SW 1271 (cell line): Measurements from ENCODE around the gene ZNF148.
A peak's percentile ranks its signal among the peaks of the same experiment; 100 is the strongest.

Experiments
- DNase-seq, 2 experiments: peaks; one replicate each; lab custom pipeline; 2025; lab: John Stamatoyannopoulos, UW

ZNF148 gene

DNA sequence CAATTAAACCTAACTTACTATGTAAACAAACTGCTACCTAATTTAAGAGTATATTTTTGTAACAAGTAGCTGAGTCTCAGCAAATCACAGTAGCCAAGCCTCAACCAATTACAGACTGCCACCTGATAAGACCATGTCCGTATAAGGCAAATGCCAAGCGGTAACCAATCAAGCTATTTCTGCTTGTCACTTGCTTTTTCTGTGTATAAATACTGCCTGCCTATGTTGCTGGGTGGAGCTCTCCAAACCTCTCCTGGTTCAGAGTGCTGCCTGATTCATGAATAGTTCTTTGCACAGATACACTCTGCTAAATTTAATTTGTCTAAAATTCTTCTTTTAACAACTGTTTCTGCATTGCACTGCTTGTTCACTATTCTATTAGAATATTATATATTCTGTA lies 42.6 kb downstream of the ZNF148 start:
- DNase-seq: no peak

DNA sequence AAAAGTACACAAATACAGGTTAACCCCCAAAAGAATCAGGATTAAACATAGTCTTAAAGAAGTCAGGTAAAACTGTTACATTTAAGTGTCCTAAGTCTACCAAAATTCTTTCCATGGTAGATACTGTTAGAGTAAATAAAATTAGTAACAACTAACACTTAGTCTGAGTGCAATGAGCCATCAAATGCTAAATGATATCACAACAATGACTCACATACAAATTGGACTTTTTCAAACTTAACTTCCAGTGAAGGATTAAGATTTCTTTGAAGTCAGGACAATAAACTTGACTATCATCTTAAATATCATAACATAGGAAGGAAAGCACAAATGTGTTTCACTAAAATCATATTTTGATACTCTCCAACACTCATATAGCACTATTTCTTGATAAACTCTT lies 43.9 kb downstream of the ZNF148 start:
- DNase-seq: no peak

DNA sequence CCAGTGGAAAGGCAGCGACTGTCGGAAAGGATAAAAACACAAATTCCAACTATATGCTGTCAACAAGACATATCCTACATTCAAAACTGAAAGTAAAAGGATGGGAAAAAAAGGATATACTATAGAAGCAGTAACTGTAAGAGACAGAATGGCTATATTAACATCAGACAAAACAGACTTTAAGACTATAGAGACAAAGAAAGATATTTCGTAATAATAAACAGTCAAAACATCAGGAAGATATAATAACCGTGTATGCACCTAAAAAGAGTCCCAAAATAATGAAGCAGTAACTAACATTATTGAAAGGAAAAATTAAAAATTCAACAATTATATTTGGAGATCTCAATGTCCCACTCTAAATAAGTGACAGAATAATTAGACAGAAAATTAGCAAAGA lies 48.2 kb downstream of the ZNF148 start:
- DNase-seq: no peak

DNA sequence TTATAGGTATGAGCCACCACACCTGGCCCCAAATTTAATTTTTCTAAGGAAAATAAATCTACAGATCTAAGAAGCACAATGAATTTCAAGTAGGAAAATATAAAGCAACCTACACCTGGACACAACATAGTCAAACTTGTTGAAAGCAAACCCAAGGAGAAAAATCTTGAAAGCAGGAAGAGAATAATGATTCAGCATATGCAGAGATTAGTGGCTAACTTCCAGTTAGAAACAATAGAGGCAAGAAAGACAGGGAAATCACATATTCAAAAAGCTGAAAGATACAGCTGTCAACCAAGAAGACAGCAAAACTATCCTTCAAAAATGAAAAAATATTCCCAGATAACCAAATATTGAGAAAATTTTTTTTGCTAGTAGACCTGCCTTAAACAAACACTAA lies 49.4 kb downstream of the ZNF148 start:
- no peak for DNase-seq

DNA sequence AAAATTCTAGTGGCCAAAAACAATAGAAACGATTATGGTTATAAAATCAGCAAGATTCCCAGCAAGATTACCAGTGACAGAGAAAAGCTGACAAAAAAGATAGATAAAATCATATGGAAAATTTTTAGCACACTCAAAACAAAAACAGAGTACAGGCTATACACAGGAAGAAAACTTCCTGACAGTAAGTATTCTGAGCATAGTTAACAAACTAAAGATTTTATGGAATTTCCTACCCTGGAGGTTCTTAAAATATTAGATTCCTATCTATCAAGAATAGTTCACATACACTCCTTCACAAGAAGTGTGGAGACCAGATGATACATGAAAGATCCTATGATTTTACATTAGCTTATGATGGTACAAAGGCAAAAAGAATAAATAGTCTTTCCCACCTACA lies 50.8 kb downstream of the ZNF148 start:
- no peak for DNase-seq

DNA sequence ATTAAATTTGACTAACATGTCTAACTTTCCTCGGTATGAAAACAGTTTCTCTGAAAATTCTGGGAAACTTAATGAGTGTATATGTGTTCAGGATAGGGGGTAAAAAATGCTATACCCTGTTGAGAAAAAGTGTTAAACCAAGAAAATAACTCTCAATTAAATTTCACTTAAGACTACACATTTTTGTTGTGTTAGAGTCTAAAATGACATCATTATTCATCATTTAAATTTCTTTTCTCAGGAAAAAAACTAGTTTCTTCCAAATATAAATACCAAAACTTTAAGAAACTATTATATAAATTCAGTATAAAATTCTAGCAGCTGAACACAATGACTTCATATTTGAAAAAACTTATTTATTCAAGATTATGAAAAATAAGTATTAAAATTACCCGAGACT lies 52.2 kb downstream of the ZNF148 start:
- DNase-seq: no peak

DNA sequence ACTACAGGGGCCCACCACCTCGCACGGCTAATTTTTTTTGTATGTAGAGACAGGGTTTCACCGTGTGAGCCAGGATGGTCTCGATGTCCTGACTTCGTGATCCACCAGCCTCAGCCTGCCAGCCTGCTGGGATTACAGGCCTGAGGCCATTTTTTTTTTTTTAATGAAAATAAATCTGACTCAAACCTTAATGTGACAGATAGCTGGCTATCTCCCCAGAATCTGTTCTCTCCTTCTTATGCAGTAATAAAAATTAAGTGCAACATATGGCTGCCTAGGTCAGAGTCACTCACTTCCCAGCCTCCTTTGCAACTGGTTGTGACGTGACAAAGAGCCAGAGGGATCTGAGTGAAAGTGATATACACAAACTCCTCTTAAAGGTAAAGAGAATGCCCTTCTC lies 53.0 kb downstream of the ZNF148 start:
- no peak for DNase-seq

DNA sequence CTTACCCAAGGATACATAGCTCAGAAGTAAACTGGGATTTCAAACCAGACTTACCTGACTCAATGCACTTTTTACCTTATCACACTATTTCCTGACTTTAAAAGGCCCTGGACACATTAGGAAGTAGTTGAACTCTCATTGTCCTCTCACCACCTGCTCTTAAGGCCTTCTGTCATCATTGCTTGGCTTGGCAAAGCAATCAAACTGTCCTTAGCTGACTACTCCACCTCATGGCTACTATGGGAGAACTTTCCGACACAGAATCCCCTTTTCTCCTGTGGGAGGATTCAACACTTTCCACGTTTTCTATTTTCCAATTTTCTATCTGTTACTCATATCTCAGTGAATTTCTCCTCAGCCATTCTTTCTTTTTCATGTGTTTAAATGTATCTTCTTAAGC lies 55.4 kb downstream of the ZNF148 start:
- no peak for DNase-seq

DNA sequence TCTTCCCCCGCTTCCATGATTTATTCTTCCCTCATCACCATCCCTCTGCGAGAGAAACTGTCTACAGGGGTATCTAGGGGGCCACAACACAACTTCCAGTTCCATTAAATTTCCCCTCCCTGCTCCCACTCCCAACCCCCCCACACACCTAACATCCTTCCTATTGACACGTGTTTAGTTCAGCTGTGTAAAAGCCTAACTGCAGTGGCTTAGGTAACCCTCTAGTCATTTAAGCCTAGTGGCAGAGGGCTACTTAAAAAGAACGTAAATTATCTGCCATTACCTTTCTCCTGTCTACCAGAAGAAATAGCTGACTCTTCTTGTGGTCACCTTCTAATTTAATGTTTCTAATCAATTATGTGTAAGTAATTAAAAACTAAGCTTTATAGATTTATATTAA lies 56.3 kb downstream of the ZNF148 start:
- DNase-seq: no peak

DNA sequence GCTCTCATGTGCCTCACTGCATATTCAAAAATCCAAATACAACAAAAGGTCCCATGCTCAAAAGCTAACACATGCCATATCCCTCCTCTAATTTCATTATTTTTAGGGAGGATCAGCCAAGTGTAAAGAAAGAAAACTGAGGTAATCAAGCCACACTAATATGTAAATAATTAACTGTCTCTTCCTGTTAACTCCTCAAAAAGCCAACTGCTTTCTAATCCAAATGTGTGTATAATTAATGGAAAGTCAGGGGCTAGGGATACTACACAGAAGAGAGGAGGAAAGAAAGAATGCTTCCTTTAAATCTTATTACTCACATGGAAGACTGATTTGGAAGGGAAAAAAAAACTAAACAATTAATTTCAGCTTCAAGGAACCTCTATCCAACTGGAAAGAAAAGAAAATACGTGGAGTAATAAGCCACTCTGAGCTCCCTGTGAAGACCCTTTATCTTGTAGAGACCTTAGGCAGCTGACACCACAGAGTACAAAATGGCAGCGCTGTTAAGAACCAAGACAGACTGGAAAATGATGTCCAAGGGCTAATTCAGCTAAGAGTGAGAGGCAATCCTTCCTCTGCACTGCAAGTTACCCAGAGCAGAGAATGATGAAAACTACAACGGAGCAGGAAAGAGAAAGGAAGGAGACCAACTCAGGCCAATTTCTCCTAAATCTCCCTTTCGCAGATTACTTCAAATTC lies 56.8 kb downstream of the ZNF148 start:
- no peak for DNase-seq

DNA sequence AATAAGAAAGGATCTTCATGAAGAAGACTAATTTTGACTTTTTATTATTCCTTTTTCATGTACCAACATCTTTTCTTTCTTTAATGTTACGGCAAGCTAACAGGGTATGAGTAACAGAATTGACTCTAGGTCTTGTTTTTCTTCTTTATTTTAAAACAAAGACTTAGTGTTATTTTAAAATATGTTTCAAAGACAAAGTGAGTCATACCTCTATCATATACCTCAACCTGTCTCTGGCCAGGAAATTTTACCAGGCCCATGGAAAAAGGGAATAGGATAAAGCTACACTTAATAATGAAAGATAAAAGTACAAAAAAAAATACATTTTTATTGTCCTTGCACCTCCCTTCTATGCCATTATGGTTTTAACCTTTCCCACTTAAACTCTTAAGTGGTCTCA lies 57.4 kb downstream of the ZNF148 start:
- DNase-seq: no peak

DNA sequence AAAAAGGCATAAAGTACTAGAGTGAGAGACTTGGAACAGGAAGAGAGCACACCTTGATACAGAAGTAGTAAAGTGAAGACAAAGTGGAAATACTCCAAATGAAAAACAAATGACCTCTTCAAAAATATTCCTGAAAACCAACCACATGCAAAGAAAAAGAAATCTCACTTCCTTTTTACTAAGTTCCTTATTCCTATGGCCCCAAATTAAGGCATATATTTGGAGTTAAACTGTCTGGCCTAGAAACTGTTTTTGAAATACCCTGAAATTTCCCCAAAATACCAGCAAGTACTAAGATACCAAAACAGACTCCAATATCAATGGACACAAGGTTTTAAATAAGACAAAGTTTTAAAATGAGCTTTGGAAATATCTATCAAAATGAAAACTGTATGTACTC lies 58.2 kb downstream of the ZNF148 start:
- no peak for DNase-seq

DNA sequence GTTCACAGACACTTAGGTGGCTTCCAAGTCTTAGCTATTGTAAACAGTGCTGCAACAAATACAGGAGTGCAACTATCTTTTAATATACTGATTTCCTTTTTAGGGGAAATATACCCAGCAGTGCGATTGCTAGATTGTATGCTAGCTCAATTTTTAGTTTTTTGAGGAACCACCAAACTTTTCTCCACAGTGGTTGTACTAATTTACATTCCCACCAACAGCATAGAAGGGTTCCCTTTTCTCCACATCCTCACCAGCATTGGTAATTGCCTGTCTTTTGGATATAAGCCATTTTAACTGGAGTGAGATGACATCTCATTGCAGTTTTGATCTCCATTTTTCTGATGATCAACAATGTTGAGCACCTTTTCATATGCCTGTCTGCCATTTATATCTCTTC lies 58.9 kb downstream of the ZNF148 start:
- DNase-seq: no peak

DNA sequence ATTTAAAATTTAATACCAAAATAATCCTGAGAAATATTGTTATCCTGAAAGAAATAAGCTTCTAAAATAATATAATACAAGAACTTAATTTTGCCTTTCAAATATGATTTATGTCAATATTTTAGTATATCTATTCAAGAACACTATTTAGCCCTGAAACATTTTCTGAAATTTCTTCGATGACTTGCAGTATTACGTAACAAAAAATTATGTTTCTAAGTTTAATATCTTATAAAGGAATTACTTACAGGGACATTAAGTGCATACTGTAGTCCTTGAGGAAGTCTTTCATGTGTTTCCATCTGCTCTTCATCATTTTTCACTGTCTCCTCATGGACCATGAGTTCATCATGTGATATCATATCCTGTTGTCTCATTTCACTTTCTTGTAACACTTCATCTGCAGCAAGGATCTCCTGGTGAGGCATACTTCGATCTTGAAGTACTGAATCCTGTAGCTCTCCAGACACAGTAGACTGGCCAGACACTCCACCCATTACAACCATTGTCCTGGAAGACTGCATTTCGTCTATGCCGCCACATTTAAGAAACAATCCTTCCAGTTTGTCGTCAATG lies 62.0 kb downstream of the ZNF148 start:
- DNase-seq: peak in 1 of 2 experiments; percentile 17

DNA sequence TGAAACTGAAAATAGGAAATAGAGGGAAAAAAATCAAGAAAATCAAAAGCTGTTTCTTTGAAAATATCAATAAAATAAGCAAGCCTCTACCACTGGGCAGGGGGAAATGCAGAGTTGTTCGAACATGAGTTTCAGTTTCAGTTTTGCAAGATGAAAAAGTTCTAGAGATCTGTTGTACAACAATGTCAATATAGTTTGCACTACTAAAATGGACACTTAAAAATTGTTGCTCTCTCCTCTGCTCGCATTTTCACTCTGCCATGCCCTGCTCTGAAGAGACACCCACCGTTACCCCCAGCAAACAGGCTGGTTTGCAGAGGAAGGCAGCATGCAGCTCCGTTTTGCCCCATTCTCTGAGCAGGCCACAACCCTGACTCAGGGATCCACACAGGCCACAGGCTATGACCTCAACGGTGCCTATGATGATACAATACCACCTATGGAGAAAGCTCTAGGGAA lies 64.5 kb downstream of the ZNF148 start:
- DNase-seq: no peak

DNA sequence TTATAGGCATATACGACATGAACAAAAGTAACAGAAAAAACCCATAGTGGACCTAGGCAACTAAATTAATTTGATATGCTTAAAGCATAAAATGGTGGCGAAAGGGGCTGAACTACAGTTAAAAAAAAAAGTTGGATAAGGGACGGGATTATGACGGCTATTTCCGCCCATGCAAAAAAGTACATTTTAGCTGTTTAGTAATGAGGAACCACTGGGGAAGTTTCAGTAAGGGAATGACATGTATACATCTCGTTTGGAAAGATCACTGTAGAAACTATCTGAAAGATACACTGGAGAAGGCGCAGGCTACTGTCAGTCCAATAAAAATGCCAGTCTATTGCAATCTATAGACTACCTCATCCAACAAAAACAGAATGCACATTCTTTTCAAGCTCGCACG lies 65.6 kb downstream of the ZNF148 start:
- DNase-seq: no peak

DNA sequence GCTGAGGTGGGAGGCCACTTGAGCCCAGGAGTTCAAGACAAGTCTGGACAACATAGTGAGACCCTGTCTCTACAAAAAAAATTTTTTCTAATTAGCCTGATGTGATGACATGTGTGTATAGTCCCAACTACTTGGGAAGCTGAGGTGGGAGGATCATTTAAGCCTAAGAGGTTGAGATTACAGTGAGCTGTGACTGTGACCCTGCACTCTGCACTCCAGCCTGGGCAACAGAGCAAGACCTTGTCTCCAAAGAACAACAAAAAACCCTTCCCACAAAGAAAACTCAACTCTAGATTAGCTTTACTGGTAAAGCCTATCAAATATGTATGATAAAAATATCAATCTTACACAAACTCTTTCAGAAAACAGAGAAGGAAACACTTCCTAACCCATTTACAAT lies 68.5 kb downstream of the ZNF148 start:
- DNase-seq: no peak

DNA sequence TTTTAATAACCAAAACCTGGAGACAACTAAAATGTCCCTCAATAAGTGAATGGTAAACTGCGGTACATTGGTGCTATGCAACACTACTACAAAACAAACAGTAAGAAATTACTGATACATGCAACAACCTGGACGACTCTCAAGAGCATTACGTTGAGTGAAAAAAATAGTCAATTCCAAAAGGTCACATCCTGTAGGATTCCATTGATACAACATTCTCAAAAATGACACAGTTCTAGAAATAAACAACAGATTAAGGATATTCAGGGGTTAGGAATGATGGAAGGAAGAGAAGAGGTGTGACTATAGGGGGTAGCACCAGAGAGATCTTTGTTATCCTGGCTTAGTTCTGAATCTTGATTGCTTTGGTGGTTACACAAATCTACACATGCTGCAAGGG lies 72.2 kb downstream of the ZNF148 start:
- DNase-seq: no peak

DNA sequence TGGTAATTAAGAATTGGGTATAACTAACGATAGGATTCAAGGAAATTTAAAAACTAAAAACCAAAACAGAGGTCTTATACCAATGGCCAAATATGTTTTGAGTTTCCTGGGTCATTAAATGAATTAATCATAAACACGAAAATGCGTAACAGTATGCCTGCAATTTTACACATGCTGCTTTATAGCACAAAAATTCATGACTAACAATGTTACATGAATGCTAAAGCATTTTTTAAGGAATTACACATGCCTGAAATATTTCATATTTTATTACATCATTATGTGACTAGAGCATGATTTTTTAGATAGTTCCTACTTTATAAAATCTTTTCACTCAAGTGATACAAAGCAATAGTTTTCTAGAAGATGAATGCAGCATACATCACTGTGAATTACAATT lies 74.7 kb downstream of the ZNF148 start:
- DNase-seq: peak; percentile 30 to 33

DNA sequence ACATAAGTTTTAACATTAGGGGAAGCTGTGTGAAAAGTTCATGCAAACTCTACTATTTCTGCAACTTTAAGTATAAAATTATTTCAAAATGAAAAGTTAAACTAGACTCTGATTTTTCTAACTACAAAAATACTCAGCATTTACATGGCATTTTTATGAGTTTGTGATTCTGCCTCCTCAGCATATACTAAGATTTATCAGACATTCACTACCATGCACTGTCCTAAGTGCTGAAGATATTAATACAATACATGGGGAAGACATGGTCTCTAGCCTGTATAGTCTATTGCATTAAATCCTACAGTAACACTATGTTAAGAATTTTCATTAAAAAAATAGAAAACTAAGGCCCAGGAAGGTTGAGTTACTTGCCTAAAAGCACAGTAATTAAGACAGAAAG lies 80.7 kb downstream of the ZNF148 start:
- no peak for DNase-seq

DNA sequence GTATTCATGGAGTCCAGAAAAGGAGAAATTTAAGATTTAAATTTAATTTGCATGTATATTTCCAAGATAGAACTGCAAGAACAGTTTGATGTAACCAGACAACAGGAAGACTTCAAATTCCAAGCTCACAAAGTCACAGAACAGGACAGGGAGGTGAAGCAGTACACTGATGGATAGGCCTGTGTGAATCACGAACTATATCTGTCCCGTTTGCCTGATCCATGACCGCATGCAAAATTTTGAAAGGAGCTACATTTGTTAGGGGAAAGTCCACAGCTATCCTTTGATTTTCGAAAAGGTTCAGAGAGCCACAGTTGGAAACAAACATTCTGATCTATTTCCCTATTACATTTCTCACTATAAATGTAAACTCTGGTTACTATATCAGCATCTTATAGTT lies 83.1 kb downstream of the ZNF148 start:
- DNase-seq: no peak

DNA sequence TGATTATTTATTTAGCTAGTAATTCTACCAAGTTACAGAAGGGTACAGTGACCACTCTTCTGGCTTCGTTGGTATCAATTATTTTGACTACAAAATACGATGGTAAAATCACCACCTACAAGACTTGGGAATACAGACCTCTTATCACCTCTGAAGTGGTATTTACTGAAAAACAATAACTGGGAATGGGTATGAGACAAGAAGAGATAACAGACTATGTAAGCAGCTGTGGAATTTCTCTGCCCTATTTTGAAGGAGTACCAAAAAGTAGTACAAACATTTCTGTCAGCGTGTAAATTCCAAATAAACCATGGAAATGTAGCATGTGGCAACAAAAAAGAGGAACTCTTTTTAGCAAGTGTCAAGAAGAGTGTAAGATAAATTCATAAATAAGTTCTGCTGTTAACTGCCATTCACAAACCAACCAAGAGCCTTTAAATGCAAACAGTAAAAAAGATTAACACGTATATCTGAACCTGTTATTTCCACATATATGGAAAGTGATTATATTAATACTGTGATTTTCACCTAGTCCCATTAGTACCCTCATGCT lies 85.6 kb downstream of the ZNF148 start:
- DNase-seq: no peak

DNA sequence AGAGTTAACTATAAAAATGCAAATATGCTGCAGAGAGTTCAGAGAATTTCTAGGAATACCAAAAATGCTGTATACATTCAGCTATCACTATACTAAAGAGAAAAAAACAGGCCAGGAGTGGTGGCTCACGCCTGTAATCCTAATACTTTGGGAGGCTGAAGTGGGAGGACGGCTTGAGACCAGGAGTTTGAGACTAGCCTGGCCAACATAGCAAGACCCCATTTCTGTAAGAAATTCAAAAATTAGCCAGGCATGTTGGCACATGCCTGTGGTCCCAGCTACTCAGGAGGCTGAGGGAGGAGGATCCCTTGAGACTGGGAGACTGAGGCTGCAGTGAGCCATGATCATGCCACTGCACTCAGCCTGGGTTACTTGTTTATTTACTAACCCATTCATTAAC lies 87.9 kb downstream of the ZNF148 start:
- no peak for DNase-seq

DNA sequence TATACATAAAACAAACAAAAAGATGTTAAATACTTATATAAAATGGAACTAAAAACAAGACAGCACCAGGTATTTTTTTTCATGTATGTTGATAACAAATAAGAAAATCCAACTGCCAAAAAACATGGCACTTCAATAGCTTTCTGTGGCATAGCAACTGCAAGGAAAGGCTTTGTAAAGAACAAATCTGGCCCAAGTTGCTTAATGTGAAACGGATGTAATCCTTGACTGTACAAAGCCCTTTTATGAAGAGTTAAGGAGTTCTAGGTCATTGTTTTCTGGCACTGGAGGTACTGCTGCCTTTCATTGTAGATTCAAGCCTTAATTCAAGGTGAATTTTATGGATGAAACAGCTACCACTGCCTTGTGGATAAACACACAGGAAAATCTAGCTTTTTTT lies 93.7 kb downstream of the ZNF148 start:
- DNase-seq: no peak
